Sigmoid colon (tissue), 7 donors: ENCODE measurements around the gene NCF4. TPM values are rescaled to one million over a fixed set of nuclear protein-coding genes. Genes with fewer than 3 reads are reported as not detected.

ENCODE experiments used
- DNase-seq: peaks from one replicate; pipeline ENCODE4 v3.0.0-alpha.2; 2019
- H3K27ac ChIP-seq, 4 donors: fragments of 200-600 bp; sonication (generic); one replicate each; pipeline ENCODE4 v1.5.1; 2016 to 2019; ENCODE audit warnings: mild to moderate bottlenecking in 1 of 4
- H3K27me3 ChIP-seq, 3 donors: fragments of 200-600 bp; sonication (generic); one replicate each; pipeline ENCODE4 v1.5.1; 2019; ENCODE audit warnings: mild to moderate bottlenecking in 1 of 3
- H3K36me3 ChIP-seq, 4 donors: fragments of 200-600 bp; sonication (generic); one replicate each; pipeline ENCODE4 v1.5.1; 2016 to 2019
- H3K4me1 ChIP-seq, 4 donors: fragments of 200-600 bp; sonication (generic); one replicate each; pipeline ENCODE4 v1.5.1; 2017 to 2019
- H3K4me3 ChIP-seq, 4 donors: fragments of 200-600 bp; sonication (generic); one replicate each; pipeline ENCODE4 v1.5.1; 2017 to 2019; ENCODE audit warnings: mild to moderate bottlenecking in 2 of 4, moderate library complexity in 1 of 4
- H3K9me3 ChIP-seq, 4 donors: fragments of 200-600 bp in 3 of 4; sonication (generic) in 3 of 4; one replicate each; pipeline versions ENCODE4 v1.5.1 to v1.6.1; 2013 to 2019
- CTCF ChIP-seq, 4 experiments: fragments of 450-650 bp in 3 of 4; fragments of 200-600 bp in 1 of 4; IDR thresholded peaks; one replicate each; pipeline ENCODE4 v1.5.1; 2016 to 2019; ENCODE audit warnings: antibody characterized with exemption in 4 of 4, mild to moderate bottlenecking in 3 of 4, moderate library complexity in 2 of 4
- EP300 ChIP-seq, 4 donors: sonication (generic); formaldehyde crosslinking; IDR thresholded peaks; one replicate each; pipeline ENCODE4 v1.6.1; 2017; ENCODE audit warnings: antibody characterized with exemption in 4 of 4
- POLR2A ChIP-seq, 2 donors: fragments of 450-650 bp; IDR thresholded peaks; one replicate each; pipeline ENCODE4 v1.6.1; 2016; ENCODE audit warnings: antibody characterized with exemption in 2 of 2, mild to moderate bottlenecking in 2 of 2, moderate library complexity in 2 of 2
- POLR2AphosphoS5 ChIP-seq, 4 donors: sonication (generic); formaldehyde crosslinking; IDR thresholded peaks; one replicate each; pipeline ENCODE4 v1.6.1; 2017; ENCODE audit warnings: antibody characterized with exemption in 4 of 4
- WGBS, 2 donors: extraction: QIAGEN DNeasy Blood & Tissue Kit; methylation state at CpG; one replicate each; pipeline ENCODE4 v1.1.7; 2013; 5-methylcytosine and 5-hydroxymethylcytosine counted together
- intact Hi-C: fragments of 100-400 bp; cut with DNase I; formaldehyde crosslinking; loops from one replicate; pipeline ENCODE4 v1.15.1; 2023
- polyA plus RNA-seq, 3 donors: library from polyadenylated mRNA; stranded (reverse); fragments of 200-250 nt; gene quantifications; one replicate each; pipeline ENCODE4 v1.2.3, GENCODE V29; 2013
- total RNA-seq, 4 donors: library from RNA; depleted of rRNA; stranded (reverse); fragments of >200 nt; gene quantifications; one replicate each; pipeline ENCODE4 v1.1.0, GENCODE V29; 2016
- donor health status: healthy with polysubstance abuse.
- donor health status: Bipolar disorder and iron deficiency.
- donor health status: healthy.

Gene NCF4
- total and polyA plus RNA-seq, 7 donors: 13.5 to 35.8 (median 19.3) TPM

- intact Hi-C loops: no loop called here
- H3K4me1 ChIP-seq: no peaks in the 10 kb centered on the region
- no peak overlapping the region for H3K4me3 ChIP-seq
- no peaks in the 10 kb centered on the region for H3K9me3 ChIP-seq
- H3K36me3 ChIP-seq: no peaks in the 10 kb centered on the region
- TF ChIP-seq EP300 (IDR thresholded peaks at IDR 0.05): no peak
- TF ChIP-seq POLR2AphosphoS5 (IDR thresholded peaks at IDR 0.05): no peak
- TF ChIP-seq CTCF (IDR thresholded peaks at IDR 0.05): no peak
- no peak for TF ChIP-seq POLR2A (IDR thresholded peaks at IDR 0.05)
- H3K27ac ChIP-seq: no peak overlapping the region
- peaks cover 0 to 3% (median 0%) of the 10 kb centered on the region in 3 donors for H3K27me3 ChIP-seq
- 75 to 79% methylated on average over 10 of the region's 10 CpGs for WGBS, 2 donors
- DNase-seq: no peak
These were observed 21.3 kb upstream of the NCF4 start for GRCh38 chr22:36839356-36840073.

GRCh38 chr22:36840106-36840505 is 20.7 kb upstream of the NCF4 start:
- no peak for DNase-seq
- whole genome bisulfite sequencing, 2 donors: 44 to 64% methylated on average over 8 of the region's 8 CpGs
- TF ChIP-seq EP300 (IDR thresholded peaks at IDR 0.05) (no peak), POLR2AphosphoS5 (IDR thresholded peaks at IDR 0.05) (no peak)
- Histone ChIP-seq H3K4me3 (no peak overlapping the region), H3K36me3 (no peaks in the 10 kb centered on the region), H3K4me1 (no peaks in the 10 kb centered on the region), H3K27me3 (peaks cover 0 to 3% (median 0%) of the 10 kb centered on the region in 3 donors), H3K27ac (no peak overlapping the region), H3K9me3 (no peaks in the 10 kb centered on the region)
- intact Hi-C loops: no loop called here

- H3K27me3 ChIP-seq: peaks cover 0 to 25% (median 5%) of the 10 kb centered on the region in 3 donors
- WGBS, 2 donors: 65 to 78% methylated on average over 5 of the region's 5 CpGs
- no peaks in the 10 kb centered on the region for H3K36me3 ChIP-seq
- TF ChIP-seq CTCF (IDR thresholded peaks at IDR 0.05) (no peak), POLR2A (IDR thresholded peaks at IDR 0.05) (no peak), POLR2AphosphoS5 (IDR thresholded peaks at IDR 0.05) (no peak), EP300 (IDR thresholded peaks at IDR 0.05) (no peak)
- no peaks in the 10 kb centered on the region for H3K4me1 ChIP-seq
- H3K4me3 ChIP-seq: no peak overlapping the region
- intact Hi-C loops: no loop called here
- no peak overlapping the region for H3K27ac ChIP-seq
- no peaks in the 10 kb centered on the region for H3K9me3 ChIP-seq
- DNase-seq: no peak
These were observed 14.5 kb upstream of the NCF4 start for GRCh38 chr22:36846271-36846670.

GRCh38 chr22:36846949-36847348 is 13.9 kb upstream of the NCF4 start:
- no peaks in the 10 kb centered on the region for H3K9me3 ChIP-seq
- no peaks in the 10 kb centered on the region for H3K36me3 ChIP-seq
- TF ChIP-seq POLR2AphosphoS5 (IDR thresholded peaks at IDR 0.05): no peak
- no peak for TF ChIP-seq EP300 (IDR thresholded peaks at IDR 0.05)
- TF ChIP-seq CTCF (IDR thresholded peaks at IDR 0.05): no peak
- TF ChIP-seq POLR2A (IDR thresholded peaks at IDR 0.05): no peak
- peaks cover 0 to 25% (median 5%) of the 10 kb centered on the region in 3 donors for H3K27me3 ChIP-seq
- intact Hi-C loops: no loop called here
- no peak overlapping the region for H3K27ac ChIP-seq
- no peak overlapping the region for H3K4me3 ChIP-seq
- H3K4me1 ChIP-seq: no peaks in the 10 kb centered on the region
- DNase-seq: no peak
- 51 to 56% methylated on average over 6 of the region's 6 CpGs for WGBS, 2 donors

GRCh38 chr22:36850056-36850455 is 10.8 kb upstream of the NCF4 start:
- DNase-seq: no peak
- Histone ChIP-seq H3K9me3 (no peaks in the 10 kb centered on the region), H3K36me3 (no peaks in the 10 kb centered on the region), H3K4me1 (peaks cover 0 to 7% (median 0%) of the 10 kb centered on the region in 4 donors), H3K27ac (no peak overlapping the region), H3K27me3 (peaks cover 0 to 25% (median 5%) of the 10 kb centered on the region in 3 donors), H3K4me3 (no peak overlapping the region)
- TF ChIP-seq EP300 (IDR thresholded peaks at IDR 0.05): no peak
- no peak for TF ChIP-seq POLR2AphosphoS5 (IDR thresholded peaks at IDR 0.05)
- no peak for TF ChIP-seq CTCF (IDR thresholded peaks at IDR 0.05)
- TF ChIP-seq POLR2A (IDR thresholded peaks at IDR 0.05): no peak
- WGBS, 2 donors: 77 to 86% methylated on average over 14 of the region's 14 CpGs
- intact Hi-C loops: loop anchor here (10.0 kb wide), 1 partner anchor 205 kb away; the partner anchor contains the start of gene KCTD17
